Osteoblast (primary cell): ENCODE measurements around the gene LRRC1. TPM values are rescaled to one million over a fixed set of nuclear protein-coding genes. Genes with fewer than 3 reads are reported as not detected.

Source experiments
- DNase-seq: peaks from one replicate; pipeline ENCODE4 v3.0.0; 2011; ENCODE audit warnings: low spot score, mixed read lengths; ENCODE audit not compliant: insufficient read length; ENCODE audit errors: missing footprints
- H2AFZ ChIP-seq: 2 replicates; pipeline ENCODE4 v1.6.0; 2011; ENCODE audit warnings: mild to moderate bottlenecking, low read length
- H3K27ac ChIP-seq: 2 replicates; pipeline ENCODE4 v1.5.1; 2011; ENCODE audit warnings: mild to moderate bottlenecking, low read depth, low read length, moderate library complexity
- H3K27me3 ChIP-seq: 2 replicates; pipeline ENCODE4 v1.6.0; 2012; ENCODE audit warnings: mild to moderate bottlenecking, control low read depth, inconsistent platforms, low read length, moderate library complexity; ENCODE audit not compliant: insufficient read depth
- H3K36me3 ChIP-seq: 2 replicates; pipeline ENCODE4 v1.5.1; 2011; ENCODE audit warnings: mild to moderate bottlenecking, low read length, control low read depth, moderate library complexity; ENCODE audit not compliant: insufficient read depth
- H3K4me1 ChIP-seq: 2 replicates; pipeline ENCODE4 v1.5.1; 2011; ENCODE audit warnings: mild to moderate bottlenecking, low read length, control low read depth, moderate library complexity; ENCODE audit not compliant: insufficient read depth
- H3K4me2 ChIP-seq: 2 replicates; pipeline ENCODE4 v1.6.0; 2011; ENCODE audit warnings: mild to moderate bottlenecking, low read length; ENCODE audit not compliant: insufficient read depth
- H3K4me3 ChIP-seq: fragments of 200-600 bp; sonication (generic); 3 replicates; pipeline ENCODE4 v1.5.1; 2012; ENCODE audit warnings: mild to moderate bottlenecking, low read length, inconsistent platforms; ENCODE audit not compliant: insufficient read depth
- H3K79me2 ChIP-seq: 2 replicates; pipeline ENCODE4 v1.6.0; 2012; ENCODE audit warnings: mild to moderate bottlenecking, low read length, control low read depth, inconsistent platforms; ENCODE audit not compliant: insufficient read depth
- H3K9me3 ChIP-seq: 2 replicates; pipeline ENCODE4 v1.5.1; 2011; ENCODE audit warnings: low read depth, low read length, control low read depth
- H4K20me1 ChIP-seq: 2 replicates; pipeline ENCODE4 v1.6.0; 2012; ENCODE audit warnings: mild to moderate bottlenecking, low read length, control low read depth; ENCODE audit not compliant: insufficient read depth
- total RNA-seq: library from RNA; depleted of rRNA; stranded (reverse); fragments of >200 nt; gene quantifications from 2 replicates; pipeline ENCODE4 v1.2.3, GENCODE V29; 2012
- TF ChIP-seq, protein P1 (sequence below): IDR thresholded peaks from 2 replicates; pipeline ENCODE4 v1.5.1; 2011; ENCODE audit warnings: mild to moderate bottlenecking, low read depth, low read length, moderate library complexity; ENCODE audit errors: extremely low read depth

LRRC1 gene
- total RNA-seq, 1 donor = 7.2 TPM

DNA sequence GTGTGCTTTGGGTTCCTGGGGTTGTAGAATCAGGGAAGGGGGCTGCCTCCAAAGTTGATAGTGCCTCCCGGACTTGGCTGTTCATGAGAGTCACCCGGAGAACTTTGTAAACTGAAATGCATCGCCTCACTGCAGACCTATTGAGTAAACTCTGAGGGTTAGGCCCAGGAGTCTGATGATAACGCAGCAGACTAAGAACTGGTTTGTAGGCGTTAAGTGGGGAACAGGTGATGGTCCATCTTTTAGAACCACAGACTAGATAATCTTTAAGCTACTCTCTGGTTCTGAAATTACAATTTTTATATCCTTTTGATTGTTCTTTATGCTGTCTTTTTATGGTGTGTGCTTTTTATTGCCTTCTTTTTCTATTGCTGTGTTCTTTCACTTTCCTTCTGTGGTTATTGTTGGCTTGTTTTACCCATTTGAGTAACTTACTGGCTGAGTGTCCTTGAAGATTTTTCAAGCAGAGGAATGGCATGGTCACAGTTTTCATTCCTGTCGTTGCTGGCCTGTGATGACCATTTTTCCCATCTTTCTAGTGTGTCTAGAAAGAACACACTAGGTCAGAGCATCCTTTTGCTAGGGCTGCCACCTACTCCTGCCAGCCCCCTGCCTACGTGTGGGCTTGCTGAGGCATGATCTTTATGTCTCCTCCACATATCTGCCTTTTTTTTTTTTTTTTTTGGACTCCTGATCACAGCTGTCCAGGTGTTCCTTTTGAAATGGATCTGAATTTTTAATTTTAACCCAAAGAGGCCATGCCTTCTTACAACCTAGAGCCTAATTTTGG is 30.9 kb downstream of the LRRC1 start:
- peaks cover 21% of the 10 kb centered on the region for H3K4me1 ChIP-seq
- peaks cover 9% of the 10 kb centered on the region for H3K79me2 ChIP-seq
- no peak for DNase-seq

DNA sequence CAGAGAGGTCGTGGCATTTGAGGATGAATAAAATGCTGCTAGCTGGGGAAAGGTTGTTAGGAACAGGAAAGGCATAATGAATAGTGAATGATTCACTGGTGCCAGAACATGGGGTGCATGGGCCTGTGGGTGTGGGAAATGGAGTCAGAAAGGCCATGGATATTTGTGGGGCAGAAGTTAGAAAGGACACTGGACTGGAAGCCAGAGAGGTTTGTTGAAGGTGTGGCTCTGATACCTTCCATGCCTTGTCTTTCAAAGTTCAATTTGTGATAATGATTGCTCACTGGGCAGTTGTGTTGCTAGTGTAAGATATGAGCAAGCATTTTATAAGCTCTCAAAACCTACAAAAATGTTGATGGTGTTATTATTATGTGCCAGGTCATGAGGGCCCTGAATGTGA is 32.7 kb downstream of the LRRC1 start:
- Histone ChIP-seq H4K20me1 (no peaks in the 10 kb centered on the region), H3K27me3 (no peaks in the 10 kb centered on the region), H3K4me1 (peaks cover 21% of the 10 kb centered on the region), H3K36me3 (no peaks in the 10 kb centered on the region), H3K79me2 (peaks cover 12% of the 10 kb centered on the region), H3K9me3 (no peaks in the 10 kb centered on the region), H3K27ac (no peak overlapping the region), H3K4me3 (no peak overlapping the region), H3K4me2 (peak overlapping the region; percentile 13), H2AFZ (no peak overlapping the region)
- no peak for DNase-seq
- TF ChIP-seq, protein P1, sequence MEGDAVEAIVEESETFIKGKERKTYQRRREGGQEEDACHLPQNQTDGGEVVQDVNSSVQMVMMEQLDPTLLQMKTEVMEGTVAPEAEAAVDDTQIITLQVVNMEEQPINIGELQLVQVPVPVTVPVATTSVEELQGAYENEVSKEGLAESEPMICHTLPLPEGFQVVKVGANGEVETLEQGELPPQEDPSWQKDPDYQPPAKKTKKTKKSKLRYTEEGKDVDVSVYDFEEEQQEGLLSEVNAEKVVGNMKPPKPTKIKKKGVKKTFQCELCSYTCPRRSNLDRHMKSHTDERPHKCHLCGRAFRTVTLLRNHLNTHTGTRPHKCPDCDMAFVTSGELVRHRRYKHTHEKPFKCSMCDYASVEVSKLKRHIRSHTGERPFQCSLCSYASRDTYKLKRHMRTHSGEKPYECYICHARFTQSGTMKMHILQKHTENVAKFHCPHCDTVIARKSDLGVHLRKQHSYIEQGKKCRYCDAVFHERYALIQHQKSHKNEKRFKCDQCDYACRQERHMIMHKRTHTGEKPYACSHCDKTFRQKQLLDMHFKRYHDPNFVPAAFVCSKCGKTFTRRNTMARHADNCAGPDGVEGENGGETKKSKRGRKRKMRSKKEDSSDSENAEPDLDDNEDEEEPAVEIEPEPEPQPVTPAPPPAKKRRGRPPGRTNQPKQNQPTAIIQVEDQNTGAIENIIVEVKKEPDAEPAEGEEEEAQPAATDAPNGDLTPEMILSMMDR = no peak

More for the DNA sequence above, 30.9 kb downstream of the LRRC1 start:
- Histone ChIP-seq H3K4me2 (peak overlapping the region; percentile 69), H4K20me1 (no peaks in the 10 kb centered on the region), H3K36me3 (no peaks in the 10 kb centered on the region), H3K27me3 (no peaks in the 10 kb centered on the region), H3K4me3 (peak overlapping the region; percentile 52), H3K27ac (no peak overlapping the region), H3K9me3 (no peaks in the 10 kb centered on the region), H2AFZ (peak overlapping the region; percentile 79)
- TF ChIP-seq, protein P1 = no peak

GRCh38 chr6:53828215-53828614 is 33.4 kb downstream of the LRRC1 start:
- Histone ChIP-seq H2AFZ (no peak overlapping the region), H3K4me3 (no peak overlapping the region), H3K27ac (no peak overlapping the region), H3K27me3 (no peaks in the 10 kb centered on the region), H3K36me3 (no peaks in the 10 kb centered on the region), H3K79me2 (peaks cover 12% of the 10 kb centered on the region), H3K9me3 (no peaks in the 10 kb centered on the region), H3K4me1 (peaks cover 21% of the 10 kb centered on the region), H4K20me1 (no peaks in the 10 kb centered on the region), H3K4me2 (no peak overlapping the region)
- DNase-seq = no peak
- TF ChIP-seq, protein P1 = no peak

DNA sequence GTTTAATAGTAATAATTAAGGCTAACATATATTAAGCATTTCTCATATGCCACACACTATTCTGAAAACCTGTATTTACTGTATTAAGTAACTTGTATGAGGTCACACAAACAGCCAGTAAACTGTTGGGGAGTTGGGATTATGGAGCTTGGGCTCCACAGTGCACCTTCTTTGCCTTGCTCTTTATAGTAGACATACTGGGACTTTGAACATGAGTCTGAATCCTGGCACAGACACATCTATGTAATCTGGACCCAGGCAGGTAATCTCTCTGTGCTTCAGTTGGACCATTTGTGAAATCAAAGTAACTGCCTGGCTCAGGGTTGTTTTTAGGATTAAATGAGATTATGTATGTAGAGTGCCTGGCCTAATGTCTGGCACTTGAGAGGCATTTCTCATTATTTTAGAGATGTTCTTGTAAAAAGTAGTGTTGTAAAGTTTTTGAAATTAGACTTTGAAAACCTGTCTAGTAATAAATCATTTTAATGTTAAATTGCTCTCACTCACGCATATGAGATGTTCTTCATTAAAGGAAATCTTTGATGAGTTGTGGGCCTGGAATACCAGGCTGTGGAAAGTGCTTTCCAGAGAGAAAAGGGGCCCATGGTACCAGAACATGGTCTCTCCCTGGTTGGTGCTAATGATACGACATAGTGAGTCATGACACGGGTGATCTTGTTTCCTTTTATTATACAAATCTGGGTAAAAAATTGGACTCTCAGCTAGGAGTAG is 34.3 kb downstream of the LRRC1 start:
- Histone ChIP-seq H3K36me3 (no peaks in the 10 kb centered on the region), H3K4me3 (no peak overlapping the region), H3K9me3 (no peaks in the 10 kb centered on the region), H2AFZ (no peak overlapping the region), H4K20me1 (no peaks in the 10 kb centered on the region), H3K27me3 (no peaks in the 10 kb centered on the region), H3K4me1 (peaks cover 21% of the 10 kb centered on the region), H3K27ac (no peak overlapping the region), H3K79me2 (peaks cover 12% of the 10 kb centered on the region), H3K4me2 (no peak overlapping the region)
- no peak for DNase-seq
- TF ChIP-seq, protein P1 = no peak
